Cardiac fibroblast (primary cell): Measurements from ENCODE around the gene DENND2A.
A peak's percentile ranks its signal among the peaks of the same experiment; 100 is the strongest.
"Not testable (repeated sequence)": the region's sequence is repeated elsewhere in the genome, so short reads cannot be mapped to it uniquely, and the experiment has no call there.

Experiments
- DNase-seq, 2 donors: peaks; one replicate each; pipeline versions ENCODE4 v3.0.0 to v3.0.0-alpha.2; 2010; ENCODE audit warnings: low read depth in 2 of 2
- H3K4me3 ChIP-seq, 2 donors: replicated peaks in 1 of 2; 1 replicate in 1 of 2; 2 replicates in 1 of 2; pipeline ENCODE4 v1.5.1; 2011; ENCODE audit warnings: low read depth in 2 of 2, low read length in 2 of 2, mild to moderate bottlenecking in 2 of 2, moderate library complexity in 1 of 2
- CTCF ChIP-seq: IDR thresholded peaks from one replicate; pipeline ENCODE4 v1.5.1; 2011; ENCODE audit warnings: low read depth, mild to moderate bottlenecking, low read length, inconsistent platforms

Gene DENND2A

DNA sequence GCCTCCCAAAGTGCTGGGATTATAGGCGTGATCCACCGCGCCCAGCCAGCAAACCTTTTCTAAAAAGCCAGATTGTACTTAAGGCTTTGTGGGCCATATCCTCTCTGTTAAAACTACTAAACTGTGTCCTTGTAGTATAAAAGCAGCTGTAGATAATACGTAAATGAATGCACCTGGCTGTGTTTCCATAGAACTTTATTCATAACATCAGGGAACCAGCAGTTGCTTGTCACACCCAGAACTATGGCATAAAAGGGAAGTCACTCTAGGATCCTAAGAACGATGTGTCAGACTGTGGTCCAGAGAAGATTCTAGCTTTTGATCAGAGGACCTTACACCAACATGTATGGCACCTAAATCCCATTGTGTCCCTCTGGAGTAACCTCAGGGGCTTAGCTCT lies 63.0 kb downstream of the DENND2A start:
- DNase-seq, result no peak
- no peak for TF ChIP-seq CTCF
- H3K4me3 ChIP-seq, result no peak overlapping the region

- no peak for DNase-seq
- H3K4me3 ChIP-seq, result no peak overlapping the region
- no peak for TF ChIP-seq CTCF
Observed at GRCh38 chr7:140576589-140576988, 64.0 kb downstream of the DENND2A start.

GRCh38 chr7:140571538-140572122 lies 69.0 kb downstream of the DENND2A start:
- DNase-seq, result peak in 1 of 2 donors; percentile 23
- no peak for TF ChIP-seq CTCF
- H3K4me3 ChIP-seq, result no peak overlapping the region

DNA sequence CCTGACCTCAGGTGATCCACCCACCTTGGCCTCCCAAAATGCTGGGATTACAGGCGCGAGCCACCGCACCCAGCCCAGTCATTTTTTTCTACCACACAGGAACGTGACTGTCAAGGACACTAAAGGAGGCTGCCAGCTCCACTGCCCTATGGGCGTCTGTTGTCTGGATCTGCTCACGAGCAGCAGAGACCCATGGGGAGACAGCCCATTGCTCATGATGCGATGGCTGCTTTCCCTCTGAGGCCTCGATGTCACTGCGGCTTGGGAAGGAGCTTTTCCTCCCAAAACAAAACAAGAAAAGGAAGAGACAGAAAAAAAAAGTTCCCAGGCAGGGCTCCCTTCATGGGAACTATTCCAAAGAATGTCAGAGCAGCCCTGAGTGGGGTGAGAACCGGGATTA lies 70.5 kb downstream of the DENND2A start:
- no peak overlapping the region for H3K4me3 ChIP-seq
- no peak for DNase-seq
- no peak for TF ChIP-seq CTCF

DNA sequence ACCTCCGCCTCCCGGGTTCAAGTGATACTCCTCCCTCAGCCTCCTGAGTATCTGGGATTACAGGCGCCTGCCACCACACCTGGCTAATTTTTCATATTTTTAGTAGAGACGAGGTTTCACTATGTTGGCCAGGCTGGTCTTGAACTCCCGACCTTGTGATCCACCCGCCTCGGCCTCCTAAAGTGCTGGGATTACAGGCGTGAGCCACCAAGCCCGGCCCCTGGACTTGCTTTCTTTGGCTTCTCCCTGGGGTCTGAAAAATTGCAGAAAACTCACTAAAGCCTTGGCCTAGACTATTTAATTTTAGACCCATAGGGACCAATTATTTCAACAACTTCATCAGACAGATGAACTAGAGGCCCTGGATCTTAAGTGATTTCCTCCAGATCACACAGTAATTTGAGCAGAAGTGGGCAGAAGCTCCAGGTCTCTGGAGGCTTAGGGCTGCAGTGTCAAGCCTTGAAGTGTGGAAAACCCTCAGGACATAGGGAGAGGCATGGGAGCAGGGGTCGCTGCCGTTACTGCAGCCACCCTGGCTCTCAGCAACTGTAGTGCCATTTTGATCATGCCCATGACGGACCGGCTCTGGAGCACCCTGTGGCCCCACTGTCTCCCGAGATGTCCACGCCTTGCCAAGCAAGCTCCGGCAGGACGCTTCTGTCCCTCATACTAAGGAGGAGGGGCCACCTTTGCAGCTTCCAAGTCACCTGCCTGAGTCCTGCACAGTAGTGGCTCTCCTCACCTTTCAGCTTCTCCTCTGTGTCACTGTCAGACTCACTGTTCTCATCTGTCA lies 72.4 kb downstream of the DENND2A start:
- H3K4me3 ChIP-seq, result no peak overlapping the region
- TF ChIP-seq CTCF, result no peak
- no peak for DNase-seq

DNA sequence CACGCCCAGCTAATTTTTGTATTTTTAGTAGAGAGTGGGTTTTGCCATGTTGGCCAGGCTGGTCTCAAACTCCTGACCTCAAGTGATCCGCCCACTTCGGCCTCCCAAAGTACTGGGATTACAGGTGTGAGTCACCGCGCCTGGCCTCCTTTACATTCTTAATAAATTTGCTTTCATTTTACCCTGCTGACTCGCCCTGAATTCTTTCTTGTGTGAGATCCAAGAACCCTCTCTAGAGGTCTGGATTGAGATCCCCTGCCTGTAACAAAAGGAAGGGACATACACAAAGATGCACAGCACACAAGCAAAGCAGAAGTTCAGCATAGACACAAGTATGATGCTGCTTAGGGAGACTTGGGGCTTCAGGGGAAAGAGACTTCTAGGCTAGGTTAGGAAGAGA lies 74.4 kb downstream of the DENND2A start:
- H3K4me3 ChIP-seq, result not testable (repeated sequence)
- peak; percentile 23 to 65 for DNase-seq

- not testable (repeated sequence) for DNase-seq, H3K4me3 ChIP-seq
Observed at GRCh38 chr7:140565761-140566160, 74.9 kb downstream of the DENND2A start.

- no peak for TF ChIP-seq CTCF
- no peak for DNase-seq
- H3K4me3 ChIP-seq, result no peak overlapping the region
Observed at GRCh38 chr7:140564643-140565042, 76.0 kb downstream of the DENND2A start.
